ENCODE results near the gene OBI1. TPM values are rescaled to one million over a fixed set of nuclear protein-coding genes. Genes with fewer than 3 reads are reported as not detected.

OBI1 gene
- total and polyA plus RNA-seq, 10 of the 15 experiments (the other 5 are each of a cell fraction or from before 2014, with no cell fraction given), result 15.5 to 34.2 (median 22.0) TPM

GRCh38 chr13:78630511-78630910 lies 28.4 kb downstream of the OBI1 start:
- SMC1A ChIA-PET (ENCODE audit: uncharacterized antibody, unreplicated experiment), result interaction anchor here (1.2 kb wide), 1 partner anchor 9 kb away, joined by 4 read pairs; no protein-coding TSS in a partner anchor
- ATAC-seq, result no peak
- intact Hi-C loops (cut with micrococcal nuclease; ENCODE audit: unreplicated experiment), result no loop called here
- Histone ChIP-seq H3K4me1 (ENCODE audit: control insufficient read depth, insufficient read depth, low read length) (no peaks in the 10 kb centered on the region), H3K79me2 (ENCODE audit: control insufficient read depth, insufficient read depth, low read length) (no peaks in the 10 kb centered on the region), H3K27ac (ENCODE audit: control insufficient read depth, insufficient read depth) (no peak overlapping the region), H3K27me3 (replicated peaks in 1 of 2; ENCODE audit: control insufficient read depth in 2 of 2, insufficient read depth in 2 of 2, low read length in 1 of 2) (no peaks in the 10 kb centered on the region), H3K4me3 (no peak overlapping the region), H3K9ac (ENCODE audit: control insufficient read depth, insufficient read depth, low read length) (no peak overlapping the region), H3K9me3 (replicated peaks; ENCODE audit: control insufficient read depth, insufficient read depth, low read length) (no peaks in the 10 kb centered on the region), H3K4me2 (ENCODE audit: control insufficient read depth, insufficient read depth) (no peak overlapping the region), H3K36me3 (ENCODE audit: control insufficient read depth in 2 of 2, insufficient read depth in 2 of 2, low read length in 1 of 2) (peaks cover 1 to 11% of the 10 kb centered on the region in 2 experiments; a peak in 3 of 4 replicates), H2AFZ (ENCODE audit: control insufficient read depth, low read depth, low read length) (no peak overlapping the region), H4K20me1 (ENCODE audit: control insufficient read depth, insufficient read depth) (no peaks in the 10 kb centered on the region)
- RAD21 ChIA-PET (ENCODE audit: unreplicated experiment), result no interaction called here
- in situ Hi-C loops (cut with MboI), result loop anchor here (25.0 kb wide), 1 partner anchor 1618 kb away; no protein-coding TSS in a partner anchor
- BruUV-seq (replicated peaks), result no TSS peak
- 93% methylated on average over 1 of the region's 1 CpG for WGBS (ENCODE audit: insufficient coverage, insufficient replicate concordance, low lambda C conversion rate, missing lambda C conversion rate)
- no peak for FAIRE-seq
- POLR2A ChIA-PET, result interaction anchor here (1.4 kb wide), 1 partner anchor 10 kb away, joined by 4 read pairs; no protein-coding TSS in a partner anchor
- TF ChIP-seq SMARCA5 (IDR thresholded peaks at IDR 0.05), result no peak
- no peak for TF ChIP-seq SRF (IDR thresholded peaks at IDR 0.05; ENCODE audit: low read depth in 2 of 2, low read length in 2 of 2)
- no peak for TF ChIP-seq ZNF217 (IDR thresholded peaks at IDR 0.05)
- TF ChIP-seq RAD21 (IDR thresholded peaks at IDR 0.05; ENCODE audit: insufficient read depth, low read depth, low read length), result no peak
- CTCF ChIA-PET, result no interaction called here
- no peak for DNase-seq (ENCODE audit: low read depth, low spot score)

GRCh38 chr13:78625384-78625783 lies 33.6 kb downstream of the OBI1 start:
- BruUV-seq (replicated peaks), result no TSS peak
- SMC1A ChIA-PET (ENCODE audit: uncharacterized antibody, unreplicated experiment), result interaction anchor here (0.8 to 1.3 kb wide), 2 partner anchors 10 to 1545 kb away, joined by 3 to 6 read pairs; no protein-coding TSS in a partner anchor
- no peaks in the 10 kb centered on the region for H3K27me3 ChIP-seq (replicated peaks in 1 of 2; ENCODE audit: control insufficient read depth in 2 of 2, insufficient read depth in 2 of 2, low read length in 1 of 2)
- intact Hi-C loops (cut with micrococcal nuclease; ENCODE audit: unreplicated experiment) (no loop called here), in situ Hi-C loops (cut with MboI) (loop anchor here (25.0 kb wide), 1 partner anchor 1613 kb away; no protein-coding TSS in a partner anchor)
- H4K20me1 ChIP-seq (ENCODE audit: control insufficient read depth, insufficient read depth), result no peaks in the 10 kb centered on the region
- H3K4me2 ChIP-seq (ENCODE audit: control insufficient read depth, insufficient read depth), result no peak overlapping the region
- CTCF ChIA-PET, result no interaction called here
- H3K36me3 ChIP-seq (ENCODE audit: control insufficient read depth in 2 of 2, insufficient read depth in 2 of 2, low read length in 1 of 2), result peaks cover 1 to 3% of the 10 kb centered on the region in 2 experiments; a peak in 3 of 4 replicates
- no peak overlapping the region for H3K4me3 ChIP-seq
- ATAC-seq (no peak), DNase-seq (ENCODE audit: low read depth, low spot score) (no peak), FAIRE-seq (no peak)
- H3K79me2 ChIP-seq (ENCODE audit: control insufficient read depth, insufficient read depth, low read length), result no peaks in the 10 kb centered on the region
- no peak overlapping the region for H3K9ac ChIP-seq (ENCODE audit: control insufficient read depth, insufficient read depth, low read length)
- H3K9me3 ChIP-seq (replicated peaks; ENCODE audit: control insufficient read depth, insufficient read depth, low read length), result no peaks in the 10 kb centered on the region
- WGBS (ENCODE audit: insufficient coverage, insufficient replicate concordance, low lambda C conversion rate, missing lambda C conversion rate), result 94% methylated on average over 2 of the region's 2 CpGs
- no peak overlapping the region for H3K27ac ChIP-seq (ENCODE audit: control insufficient read depth, insufficient read depth)
- RAD21 ChIA-PET (ENCODE audit: unreplicated experiment), result no interaction called here
- POLR2A ChIA-PET, result no interaction called here
- no peaks in the 10 kb centered on the region for H3K4me1 ChIP-seq (ENCODE audit: control insufficient read depth, insufficient read depth, low read length)
- H2AFZ ChIP-seq (ENCODE audit: control insufficient read depth, low read depth, low read length), result no peak overlapping the region
- no peak for TF ChIP-seq DPF2 (IDR thresholded peaks at IDR 0.05)
- TF ChIP-seq NRF1 (conservative IDR thresholded peaks at IDR 0.05; ENCODE audit: low read depth, low read length), result no peak
- no peak for TF ChIP-seq FOXM1 (IDR thresholded peaks at IDR 0.05; ENCODE audit: low read depth, low read length)
- no peak for TF ChIP-seq SMAD5 (IDR thresholded peaks at IDR 0.05; ENCODE audit: low read depth)
- TF ChIP-seq RCOR1 (conservative IDR thresholded peaks at IDR 0.05; ENCODE audit: low read depth, low read length), result no peak
- TF ChIP-seq POLR2A (IDR thresholded peaks at IDR 0.05; ENCODE audit: low read depth, low read length), result no peak
- TF ChIP-seq POLR2AphosphoS5 (IDR thresholded peaks at IDR 0.05; ENCODE audit: low read length), result no peak
- TF ChIP-seq WRNIP1 (IDR thresholded peaks at IDR 0.05; ENCODE audit: borderline replicate concordance, low read depth, low read length), result no peak
- no peak for TF ChIP-seq NKRF (conservative IDR thresholded peaks at IDR 0.05)
- TF ChIP-seq EZH2 (IDR thresholded peaks at IDR 0.05; ENCODE audit: borderline replicate concordance, control insufficient read depth, low read depth, low read length), result no peak
- no peak for TF ChIP-seq NR2F1 (conservative IDR thresholded peaks at IDR 0.05)
- no peak for TF ChIP-seq CREB1 (IDR thresholded peaks at IDR 0.05; ENCODE audit: low read depth)
- TF ChIP-seq ZNF207 (IDR thresholded peaks at IDR 0.05; ENCODE audit: borderline replicate concordance), result no peak
- no peak for TF ChIP-seq ZNF622 (IDR thresholded peaks at IDR 0.05)
- no peak for TF ChIP-seq CBX5 (IDR thresholded peaks at IDR 0.05; ENCODE audit: low read depth)
- no peak for TF ChIP-seq CEBPB (IDR thresholded peaks at IDR 0.05; ENCODE audit: borderline replicate concordance in 1 of 2, low read depth in 2 of 2, low read length in 2 of 2)
